B cell (primary cell): Measurements from ENCODE around the gene CAPZA1.

Source experiments
- CTCF ChIP-seq: fragments of 200-600 bp; IDR thresholded peaks from one replicate; pipeline ENCODE4 v1.8.0; 2022; ENCODE audit warnings: antibody characterized with exemption, mild to moderate bottlenecking
- EZH2 ChIP-seq: IDR thresholded peaks from 2 replicates; pipeline ENCODE4 v1.6.1; 2012; ENCODE audit warnings: borderline replicate concordance, low read depth, mild to moderate bottlenecking, moderate library complexity, low read length; ENCODE audit not compliant: insufficient read depth, poor library complexity, severe bottlenecking

GRCh38 chr1:112701227-112702066, 81.8 kb downstream of the CAPZA1 start:
- no peak for TF ChIP-seq CTCF
- no peak for TF ChIP-seq EZH2
